ENCODE data around the gene ACTN4. TPM values are rescaled to one million over a fixed set of nuclear protein-coding genes. Genes with fewer than 3 reads are reported as not detected.

The ACTN4 gene
- total RNA-seq, 1 experiment from 2014 or later = 506 TPM

DNA sequence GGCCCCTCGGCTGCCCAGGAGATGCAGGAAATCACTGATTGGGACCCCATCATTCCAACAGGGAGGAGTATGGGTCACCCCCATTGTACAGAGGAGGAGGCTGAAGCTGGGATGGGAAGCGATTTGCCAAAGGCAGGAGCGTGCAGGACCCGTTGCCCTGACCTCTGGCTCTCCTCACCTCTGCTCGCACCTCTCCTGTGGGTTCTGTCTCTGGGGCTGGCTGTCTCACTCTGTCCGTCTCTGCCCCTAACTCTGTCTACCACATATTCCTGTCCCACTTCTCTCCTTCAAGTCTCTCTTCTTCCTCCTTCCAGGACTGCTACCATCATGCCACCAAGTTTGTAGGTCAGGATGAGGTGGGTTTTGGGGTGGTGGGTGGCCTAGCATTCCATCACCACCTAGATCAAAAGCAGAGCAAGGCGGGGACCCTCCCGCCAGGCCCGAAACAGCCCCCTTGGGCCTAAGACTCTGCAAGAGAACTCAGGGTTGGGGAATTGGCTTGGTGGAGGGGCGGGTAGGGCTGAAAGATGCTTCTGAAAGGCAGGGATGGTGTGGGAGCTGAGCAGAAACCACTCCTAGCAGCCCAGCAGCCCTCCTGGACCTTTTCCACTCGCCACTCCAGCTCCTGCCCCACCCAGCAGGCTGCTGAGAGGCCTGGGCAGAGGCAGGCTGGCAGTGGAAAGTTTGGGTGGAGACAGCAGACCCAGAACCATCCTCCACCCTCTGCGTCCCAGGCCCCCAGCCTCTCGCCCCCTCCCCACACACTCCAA lies 126.9 kb downstream of the ACTN4 start:
- POLR2A ChIA-PET = interaction anchor here (0.5 kb wide), 1 partner anchor 34 kb away, joined by 5 read pairs; no protein-coding TSS in a partner anchor
- DNase-seq (ENCODE audit: low spot score) (no peak), ATAC-seq (no peak)
- Mint-ChIP-seq H3K27me3 (ENCODE audit: low read depth) (peaks cover 1% of the 10 kb centered on the region), H3K36me3 (no peaks in the 10 kb centered on the region), H3K4me1 (peaks cover 5% of the 10 kb centered on the region), H3K9me3 (no peaks in the 10 kb centered on the region), H3K27ac (no peak overlapping the region), H3K4me3 (no peak overlapping the region)
- TF ChIP-seq JAZF1 (CRISPR knock-in tag; IDR thresholded peaks at IDR 0.05) (no peak), RELA (CRISPR knock-in tag; IDR thresholded peaks at IDR 0.05; ENCODE audit: borderline replicate concordance) (no peak), CDX4 (CRISPR knock-in tag; IDR thresholded peaks at IDR 0.05; ENCODE audit: borderline replicate concordance) (no peak), CTCF (IDR thresholded peaks at IDR 0.05) (no peak), CBFB (CRISPR knock-in tag; IDR thresholded peaks at IDR 0.05; ENCODE audit: low read depth) (no peak), TEAD4 (CRISPR knock-in tag; IDR thresholded peaks at IDR 0.05) (no peak), SOX15 (CRISPR knock-in tag; IDR thresholded peaks at IDR 0.05) (no peak), FOXK1 (CRISPR knock-in tag; IDR thresholded peaks at IDR 0.05) (no peak), CREB1 (CRISPR knock-in tag; IDR thresholded peaks at IDR 0.05) (no peak), USF2 (CRISPR knock-in tag; IDR thresholded peaks at IDR 0.05) (no peak), FOXP1 (CRISPR knock-in tag; IDR thresholded peaks at IDR 0.05; ENCODE audit: borderline replicate concordance) (no peak), NR1H2 (CRISPR knock-in tag; IDR thresholded peaks at IDR 0.05) (no peak), ZNF416 (CRISPR knock-in tag; IDR thresholded peaks at IDR 0.05) (no peak), NFYB (CRISPR knock-in tag; conservative IDR thresholded peaks at IDR 0.05; ENCODE audit: low read depth) (no peak)
- TF ChIP-seq, protein P1, sequence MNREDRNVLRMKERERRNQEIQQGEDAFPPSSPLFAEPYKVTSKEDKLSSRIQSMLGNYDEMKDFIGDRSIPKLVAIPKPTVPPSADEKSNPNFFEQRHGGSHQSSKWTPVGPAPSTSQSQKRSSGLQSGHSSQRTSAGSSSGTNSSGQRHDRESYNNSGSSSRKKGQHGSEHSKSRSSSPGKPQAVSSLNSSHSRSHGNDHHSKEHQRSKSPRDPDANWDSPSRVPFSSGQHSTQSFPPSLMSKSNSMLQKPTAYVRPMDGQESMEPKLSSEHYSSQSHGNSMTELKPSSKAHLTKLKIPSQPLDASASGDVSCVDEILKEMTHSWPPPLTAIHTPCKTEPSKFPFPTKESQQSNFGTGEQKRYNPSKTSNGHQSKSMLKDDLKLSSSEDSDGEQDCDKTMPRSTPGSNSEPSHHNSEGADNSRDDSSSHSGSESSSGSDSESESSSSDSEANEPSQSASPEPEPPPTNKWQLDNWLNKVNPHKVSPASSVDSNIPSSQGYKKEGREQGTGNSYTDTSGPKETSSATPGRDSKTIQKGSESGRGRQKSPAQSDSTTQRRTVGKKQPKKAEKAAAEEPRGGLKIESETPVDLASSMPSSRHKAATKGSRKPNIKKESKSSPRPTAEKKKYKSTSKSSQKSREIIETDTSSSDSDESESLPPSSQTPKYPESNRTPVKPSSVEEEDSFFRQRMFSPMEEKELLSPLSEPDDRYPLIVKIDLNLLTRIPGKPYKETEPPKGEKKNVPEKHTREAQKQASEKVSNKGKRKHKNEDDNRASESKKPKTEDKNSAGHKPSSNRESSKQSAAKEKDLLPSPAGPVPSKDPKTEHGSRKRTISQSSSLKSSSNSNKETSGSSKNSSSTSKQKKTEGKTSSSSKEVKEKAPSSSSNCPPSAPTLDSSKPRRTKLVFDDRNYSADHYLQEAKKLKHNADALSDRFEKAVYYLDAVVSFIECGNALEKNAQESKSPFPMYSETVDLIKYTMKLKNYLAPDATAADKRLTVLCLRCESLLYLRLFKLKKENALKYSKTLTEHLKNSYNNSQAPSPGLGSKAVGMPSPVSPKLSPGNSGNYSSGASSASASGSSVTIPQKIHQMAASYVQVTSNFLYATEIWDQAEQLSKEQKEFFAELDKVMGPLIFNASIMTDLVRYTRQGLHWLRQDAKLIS (CRISPR knock-in tag; IDR thresholded peaks at IDR 0.05; ENCODE audit: borderline replicate concordance) = no peak
- TF ChIP-seq, protein P2, sequence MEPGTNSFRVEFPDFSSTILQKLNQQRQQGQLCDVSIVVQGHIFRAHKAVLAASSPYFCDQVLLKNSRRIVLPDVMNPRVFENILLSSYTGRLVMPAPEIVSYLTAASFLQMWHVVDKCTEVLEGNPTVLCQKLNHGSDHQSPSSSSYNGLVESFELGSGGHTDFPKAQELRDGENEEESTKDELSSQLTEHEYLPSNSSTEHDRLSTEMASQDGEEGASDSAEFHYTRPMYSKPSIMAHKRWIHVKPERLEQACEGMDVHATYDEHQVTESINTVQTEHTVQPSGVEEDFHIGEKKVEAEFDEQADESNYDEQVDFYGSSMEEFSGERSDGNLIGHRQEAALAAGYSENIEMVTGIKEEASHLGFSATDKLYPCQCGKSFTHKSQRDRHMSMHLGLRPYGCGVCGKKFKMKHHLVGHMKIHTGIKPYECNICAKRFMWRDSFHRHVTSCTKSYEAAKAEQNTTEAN (CRISPR knock-in tag; IDR thresholded peaks at IDR 0.05) = no peak
- TF ChIP-seq, protein P3, sequence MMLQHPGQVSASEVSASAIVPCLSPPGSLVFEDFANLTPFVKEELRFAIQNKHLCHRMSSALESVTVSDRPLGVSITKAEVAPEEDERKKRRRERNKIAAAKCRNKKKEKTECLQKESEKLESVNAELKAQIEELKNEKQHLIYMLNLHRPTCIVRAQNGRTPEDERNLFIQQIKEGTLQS (CRISPR knock-in tag; conservative IDR thresholded peaks at IDR 0.05) = no peak
- CTCF ChIA-PET = interaction anchor here (0.7 to 1.6 kb wide), 3 partner anchors 19 to 156 kb away, joined by 3 to 12 read pairs (median 4); partner anchors contain the start of genes MRPS12 and SARS2
